ENCODE measurements around the gene WBP2.

WBP2 gene

GRCh38 chr17:75896415-75897159 lies 41.5 kb upstream of the WBP2 start, which contains the start of gene TRIM65:
Gene TRIM65, minus strand, starts transcription at chr17:75896951. Its CDS starts 14 bp downstream, at chr17:75896937.
- peak within 1 kb of the TSS; percentile 78 for H2AFZ ChIP-seq (ENCODE audit: low read depth, low read length)
- ATAC-seq (ENCODE audit: insufficient read depth, low read depth) (peak; percentile 77), DNase-seq (peak; percentile 85)
- peak within 1 kb of the TSS; percentile 34 to 73; a peak in 3 of 4 replicates for H3K4me3 ChIP-seq (ENCODE audit: low read depth in 1 of 2, low read length in 2 of 2)
- TF ChIP-seq, protein P1, sequence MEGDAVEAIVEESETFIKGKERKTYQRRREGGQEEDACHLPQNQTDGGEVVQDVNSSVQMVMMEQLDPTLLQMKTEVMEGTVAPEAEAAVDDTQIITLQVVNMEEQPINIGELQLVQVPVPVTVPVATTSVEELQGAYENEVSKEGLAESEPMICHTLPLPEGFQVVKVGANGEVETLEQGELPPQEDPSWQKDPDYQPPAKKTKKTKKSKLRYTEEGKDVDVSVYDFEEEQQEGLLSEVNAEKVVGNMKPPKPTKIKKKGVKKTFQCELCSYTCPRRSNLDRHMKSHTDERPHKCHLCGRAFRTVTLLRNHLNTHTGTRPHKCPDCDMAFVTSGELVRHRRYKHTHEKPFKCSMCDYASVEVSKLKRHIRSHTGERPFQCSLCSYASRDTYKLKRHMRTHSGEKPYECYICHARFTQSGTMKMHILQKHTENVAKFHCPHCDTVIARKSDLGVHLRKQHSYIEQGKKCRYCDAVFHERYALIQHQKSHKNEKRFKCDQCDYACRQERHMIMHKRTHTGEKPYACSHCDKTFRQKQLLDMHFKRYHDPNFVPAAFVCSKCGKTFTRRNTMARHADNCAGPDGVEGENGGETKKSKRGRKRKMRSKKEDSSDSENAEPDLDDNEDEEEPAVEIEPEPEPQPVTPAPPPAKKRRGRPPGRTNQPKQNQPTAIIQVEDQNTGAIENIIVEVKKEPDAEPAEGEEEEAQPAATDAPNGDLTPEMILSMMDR (IDR thresholded peaks at IDR 0.05; ENCODE audit: borderline replicate concordance, extremely low read depth, low read length, poor library complexity, severe bottlenecking), result peak; percentile 55
- no peak for TF ChIP-seq EZH2 (IDR thresholded peaks at IDR 0.05; ENCODE audit: borderline replicate concordance, low read depth, low read length, severe bottlenecking)
- H3K4me2 ChIP-seq (ENCODE audit: insufficient read depth, low read length), result peak within 1 kb of the TSS; percentile 97
- H3K27me3 ChIP-seq (ENCODE audit: insufficient read depth, low read length, poor library complexity), result no peaks in the 10 kb centered on the region
- peaks cover 25% of the 10 kb centered on the region for H4K20me1 ChIP-seq (ENCODE audit: insufficient read depth, low read length)
- H3K79me2 ChIP-seq (ENCODE audit: insufficient read depth, low read length), result peaks cover 37% of the 10 kb centered on the region
- peak within 1 kb of the TSS; percentile 88 for H3K27ac ChIP-seq (ENCODE audit: low read length)
- H3K9me3 ChIP-seq (ENCODE audit: insufficient read depth, low read length, severe bottlenecking), result no peaks in the 10 kb centered on the region
- H3K36me3 ChIP-seq (ENCODE audit: insufficient read depth, low read length), result peaks cover 60% of the 10 kb centered on the region
- peak within 1 kb of the TSS; percentile 69 for H3K9ac ChIP-seq (ENCODE audit: low read depth, low read length)
- H3K4me1 ChIP-seq (ENCODE audit: insufficient read depth, low read length), result peaks cover 32% of the 10 kb centered on the region

DNA sequence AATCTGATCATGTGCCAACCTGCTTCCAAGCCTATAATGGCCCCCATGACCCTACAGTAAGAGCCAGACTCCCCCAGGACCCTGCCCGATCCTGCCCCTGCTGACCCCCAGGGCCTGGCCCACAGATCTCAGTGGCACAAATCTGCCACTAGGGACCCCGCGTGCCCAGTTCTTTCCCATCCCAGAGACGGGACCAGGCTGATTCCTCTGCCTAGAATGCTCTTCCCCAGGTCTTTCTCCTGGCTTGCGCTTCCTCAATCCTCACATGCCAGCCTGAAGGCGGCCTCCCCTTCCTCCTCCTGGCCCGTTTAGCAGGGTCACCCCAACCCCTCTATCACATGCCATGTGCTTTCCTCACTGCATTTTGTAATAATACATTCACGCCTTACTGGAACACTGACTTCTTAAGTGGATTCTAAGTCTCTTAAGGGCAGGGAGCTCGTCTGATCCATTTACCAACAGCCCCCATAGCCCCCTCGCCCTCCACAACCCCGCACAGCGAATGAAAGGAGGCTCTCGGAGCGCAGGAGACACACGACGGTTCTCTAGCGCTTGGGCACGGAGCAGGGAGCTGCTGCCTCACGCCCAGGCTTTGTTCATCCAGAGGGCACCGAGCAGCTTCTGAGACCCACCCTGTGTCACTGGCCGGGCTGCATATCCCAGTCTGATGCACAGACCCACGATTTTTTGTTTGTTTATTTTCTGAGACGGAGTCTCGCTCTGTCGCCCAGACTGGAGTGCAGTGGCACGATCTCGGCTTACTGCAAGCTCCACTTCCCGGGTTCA lies 40.4 kb upstream of the WBP2 start:
- Histone ChIP-seq H3K27me3 (ENCODE audit: insufficient read depth, low read length, poor library complexity) (no peaks in the 10 kb centered on the region), H3K4me1 (ENCODE audit: insufficient read depth, low read length) (peaks cover 32% of the 10 kb centered on the region), H3K9me3 (ENCODE audit: insufficient read depth, low read length, severe bottlenecking) (no peaks in the 10 kb centered on the region), H3K4me3 (ENCODE audit: low read depth in 1 of 2, low read length in 2 of 2) (peak overlapping the region; percentile 34 to 73; a peak in 3 of 4 replicates), H3K4me2 (ENCODE audit: insufficient read depth, low read length) (peak overlapping the region; percentile 97), H3K27ac (ENCODE audit: low read length) (peak overlapping the region; percentile 88), H3K9ac (ENCODE audit: low read depth, low read length) (peak overlapping the region; percentile 69), H3K79me2 (ENCODE audit: insufficient read depth, low read length) (peaks cover 35% of the 10 kb centered on the region), H4K20me1 (ENCODE audit: insufficient read depth, low read length) (peaks cover 26% of the 10 kb centered on the region), H2AFZ (ENCODE audit: low read depth, low read length) (peak overlapping the region; percentile 36; the same call in 1 of the 2 replicates), H3K36me3 (ENCODE audit: insufficient read depth, low read length) (peaks cover 60% of the 10 kb centered on the region)
- DNase-seq, result peak; percentile 37
- TF ChIP-seq, protein P1 (IDR thresholded peaks at IDR 0.05; ENCODE audit: borderline replicate concordance, extremely low read depth, low read length, poor library complexity, severe bottlenecking), result peak; percentile 32
- no peak for TF ChIP-seq EZH2 (IDR thresholded peaks at IDR 0.05; ENCODE audit: borderline replicate concordance, low read depth, low read length, severe bottlenecking)
- peak; percentile 13; the same call in 1 of the 3 replicates for ATAC-seq (ENCODE audit: insufficient read depth, low read depth)

GRCh38 chr17:75894049-75894733 lies 39.1 kb upstream of the WBP2 start:
- H3K36me3 ChIP-seq (ENCODE audit: insufficient read depth, low read length), result peaks cover 60% of the 10 kb centered on the region
- H3K9ac ChIP-seq (ENCODE audit: low read depth, low read length), result no peak overlapping the region; the same call in 1 of the 2 replicates
- no peak overlapping the region for H3K4me3 ChIP-seq (ENCODE audit: low read depth in 1 of 2, low read length in 2 of 2)
- H3K79me2 ChIP-seq (ENCODE audit: insufficient read depth, low read length), result peaks cover 35% of the 10 kb centered on the region
- TF ChIP-seq, protein P1 (IDR thresholded peaks at IDR 0.05; ENCODE audit: borderline replicate concordance, extremely low read depth, low read length, poor library complexity, severe bottlenecking), result no peak
- TF ChIP-seq EZH2 (IDR thresholded peaks at IDR 0.05; ENCODE audit: borderline replicate concordance, low read depth, low read length, severe bottlenecking), result no peak
- H3K27ac ChIP-seq (ENCODE audit: low read length), result no peak overlapping the region
- ATAC-seq (ENCODE audit: insufficient read depth, low read depth), result no peak
- peaks cover 32% of the 10 kb centered on the region for H3K4me1 ChIP-seq (ENCODE audit: insufficient read depth, low read length)
- H3K27me3 ChIP-seq (ENCODE audit: insufficient read depth, low read length, poor library complexity), result no peaks in the 10 kb centered on the region
- peaks cover 30% of the 10 kb centered on the region for H4K20me1 ChIP-seq (ENCODE audit: insufficient read depth, low read length)
- H2AFZ ChIP-seq (ENCODE audit: low read depth, low read length), result no peak overlapping the region
- no peaks in the 10 kb centered on the region for H3K9me3 ChIP-seq (ENCODE audit: insufficient read depth, low read length, severe bottlenecking)
- DNase-seq, result no peak
- H3K4me2 ChIP-seq (ENCODE audit: insufficient read depth, low read length), result 0 out of 2 replicates have a peak overlapping the region, but pooled peaks have one; percentile 97
